Peyer's patch (tissue), 4 donors: Measurements from ENCODE around the gene PRR23E. TPM values are rescaled to one million over a fixed set of nuclear protein-coding genes. Genes with fewer than 3 reads are reported as not detected.

Experiments used
- DNase-seq, 3 donors: peaks; one replicate each; pipeline ENCODE4 v3.0.0-alpha.2; 2017 to 2019
- H3K27ac ChIP-seq, 4 donors: fragments of 200-600 bp; sonication (generic); one replicate each; pipeline ENCODE4 v1.5.1; 2016 to 2019
- H3K27me3 ChIP-seq, 2 donors: fragments of 200-600 bp; sonication (generic); one replicate each; pipeline ENCODE4 v1.5.1; 2019
- H3K36me3 ChIP-seq, 3 donors: fragments of 200-600 bp; sonication (generic); one replicate each; pipeline ENCODE4 v1.5.1; 2016 to 2019
- H3K4me1 ChIP-seq, 4 donors: fragments of 200-600 bp; sonication (generic); one replicate each; pipeline ENCODE4 v1.5.1; 2016 to 2019
- H3K4me3 ChIP-seq, 4 donors: fragments of 200-600 bp; sonication (generic); 1 replicate in 3 of 4; 2 replicates in 1 of 4; pipeline ENCODE4 v1.5.1; 2016 to 2019; ENCODE audit warnings: mild to moderate bottlenecking in 1 of 4
- H3K9me3 ChIP-seq, 4 donors: fragments of 200-600 bp; sonication (generic); one replicate each; pipeline ENCODE4 v1.5.1; 2016 to 2019; ENCODE audit warnings: mild to moderate bottlenecking in 1 of 4
- POLR2A ChIP-seq, 2 donors: fragments of 450-650 bp; IDR thresholded peaks; one replicate each; pipeline ENCODE4 v1.5.1; 2017; ENCODE audit warnings: antibody characterized with exemption in 2 of 2, mild to moderate bottlenecking in 2 of 2, moderate library complexity in 2 of 2
- total RNA-seq, 4 donors: library from RNA; depleted of rRNA; stranded (reverse); fragments of >200 nt; gene quantifications; one replicate each; pipeline ENCODE4 v1.1.0, GENCODE V29; 2016
- TF ChIP-seq, protein P1 (sequence below), 6 experiments: fragments of 450-650 bp in 4 of 6; fragments of 200-600 bp in 2 of 6; sonication (generic) in 1 of 6; IDR thresholded peaks; one replicate each; pipeline ENCODE4 v1.5.1; 2017 to 2019; ENCODE audit warnings: antibody characterized with exemption in 6 of 6, mild to moderate bottlenecking in 3 of 6, moderate library complexity in 1 of 6

Gene PRR23E
- total RNA-seq, 4 donors from 2014 or later: not detected

- TF ChIP-seq POLR2A (IDR thresholded peaks at IDR 0.05): no peak
- TF ChIP-seq, protein P1, sequence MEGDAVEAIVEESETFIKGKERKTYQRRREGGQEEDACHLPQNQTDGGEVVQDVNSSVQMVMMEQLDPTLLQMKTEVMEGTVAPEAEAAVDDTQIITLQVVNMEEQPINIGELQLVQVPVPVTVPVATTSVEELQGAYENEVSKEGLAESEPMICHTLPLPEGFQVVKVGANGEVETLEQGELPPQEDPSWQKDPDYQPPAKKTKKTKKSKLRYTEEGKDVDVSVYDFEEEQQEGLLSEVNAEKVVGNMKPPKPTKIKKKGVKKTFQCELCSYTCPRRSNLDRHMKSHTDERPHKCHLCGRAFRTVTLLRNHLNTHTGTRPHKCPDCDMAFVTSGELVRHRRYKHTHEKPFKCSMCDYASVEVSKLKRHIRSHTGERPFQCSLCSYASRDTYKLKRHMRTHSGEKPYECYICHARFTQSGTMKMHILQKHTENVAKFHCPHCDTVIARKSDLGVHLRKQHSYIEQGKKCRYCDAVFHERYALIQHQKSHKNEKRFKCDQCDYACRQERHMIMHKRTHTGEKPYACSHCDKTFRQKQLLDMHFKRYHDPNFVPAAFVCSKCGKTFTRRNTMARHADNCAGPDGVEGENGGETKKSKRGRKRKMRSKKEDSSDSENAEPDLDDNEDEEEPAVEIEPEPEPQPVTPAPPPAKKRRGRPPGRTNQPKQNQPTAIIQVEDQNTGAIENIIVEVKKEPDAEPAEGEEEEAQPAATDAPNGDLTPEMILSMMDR (IDR thresholded peaks at IDR 0.05): no peak
Measured at GRCh38 chr3:127217596-127218453, 24.9 kb downstream of the PRR23E start.

DNA sequence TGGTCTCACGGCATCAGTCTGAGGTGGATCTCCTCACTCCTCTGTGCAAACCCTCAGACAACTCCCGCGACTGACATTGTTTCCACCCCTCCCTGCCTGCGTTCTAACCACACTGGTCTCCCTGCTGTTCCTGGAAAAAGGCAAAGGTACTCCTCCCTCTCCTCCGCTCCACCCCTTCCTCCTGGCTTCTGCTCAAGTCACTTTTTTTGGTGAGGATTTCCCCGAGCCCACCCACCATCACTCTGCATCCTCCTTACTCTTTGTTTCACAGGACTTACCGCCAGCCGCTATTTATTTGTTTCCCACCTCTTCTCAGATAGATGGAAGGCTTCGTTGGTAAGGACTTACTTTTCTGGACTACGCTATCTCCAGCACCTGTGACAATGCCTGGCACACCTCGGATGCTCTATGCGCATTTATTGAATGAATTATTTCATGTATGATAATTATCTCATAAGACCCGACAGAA, 25.6 kb downstream of the PRR23E start:
- H3K4me3 ChIP-seq: no peak overlapping the region
- TF ChIP-seq, protein P1 (IDR thresholded peaks at IDR 0.05): no peak
- no peak for TF ChIP-seq POLR2A (IDR thresholded peaks at IDR 0.05)
- H3K9me3 ChIP-seq: no peaks in the 10 kb centered on the region
- H3K27ac ChIP-seq: no peak overlapping the region
- H3K27me3 ChIP-seq: no peaks in the 10 kb centered on the region
- no peak for DNase-seq
- no peaks in the 10 kb centered on the region for H3K36me3 ChIP-seq
- no peaks in the 10 kb centered on the region for H3K4me1 ChIP-seq

More at GRCh38 chr3:127217596-127218453, 24.9 kb downstream of the PRR23E start:
- H3K36me3 ChIP-seq: no peaks in the 10 kb centered on the region
- H3K9me3 ChIP-seq: no peaks in the 10 kb centered on the region
- no peak overlapping the region for H3K27ac ChIP-seq
- no peaks in the 10 kb centered on the region for H3K27me3 ChIP-seq
- no peaks in the 10 kb centered on the region for H3K4me1 ChIP-seq
- H3K4me3 ChIP-seq: no peak overlapping the region
- no peak for DNase-seq

DNA sequence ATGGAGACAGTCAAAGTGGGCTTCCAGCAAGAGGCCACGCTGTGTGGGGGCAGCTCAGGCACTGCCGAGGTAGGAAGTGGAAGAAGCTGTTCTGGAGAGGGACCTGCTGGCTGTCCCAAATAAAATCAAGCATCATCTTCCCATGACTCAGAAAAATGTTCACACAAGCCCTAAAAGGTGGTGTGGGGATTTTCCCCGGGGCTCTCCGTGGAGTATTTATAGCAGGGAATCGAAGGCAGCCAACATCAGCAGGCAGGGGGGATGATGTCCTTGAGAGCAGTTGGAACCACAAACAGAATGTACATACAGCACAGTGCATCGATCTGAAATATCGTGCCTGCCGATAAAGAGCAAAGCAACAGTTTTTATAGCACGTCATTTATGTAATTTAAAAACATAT, 27.6 kb downstream of the PRR23E start:
- Histone ChIP-seq H3K4me1 (no peaks in the 10 kb centered on the region), H3K9me3 (no peaks in the 10 kb centered on the region), H3K4me3 (no peak overlapping the region), H3K27ac (no peak overlapping the region), H3K27me3 (no peaks in the 10 kb centered on the region), H3K36me3 (no peaks in the 10 kb centered on the region)
- DNase-seq: no peak
- TF ChIP-seq, protein P1 (IDR thresholded peaks at IDR 0.05): no peak
- no peak for TF ChIP-seq POLR2A (IDR thresholded peaks at IDR 0.05)

GRCh38 chr3:127221037-127221436, 28.1 kb downstream of the PRR23E start:
- no peaks in the 10 kb centered on the region for H3K27me3 ChIP-seq
- TF ChIP-seq, protein P1 (IDR thresholded peaks at IDR 0.05): no peak
- no peak for TF ChIP-seq POLR2A (IDR thresholded peaks at IDR 0.05)
- no peaks in the 10 kb centered on the region for H3K36me3 ChIP-seq
- H3K4me3 ChIP-seq: no peak overlapping the region
- no peak for DNase-seq
- no peaks in the 10 kb centered on the region for H3K4me1 ChIP-seq
- H3K27ac ChIP-seq: no peak overlapping the region
- H3K9me3 ChIP-seq: no peaks in the 10 kb centered on the region

DNA sequence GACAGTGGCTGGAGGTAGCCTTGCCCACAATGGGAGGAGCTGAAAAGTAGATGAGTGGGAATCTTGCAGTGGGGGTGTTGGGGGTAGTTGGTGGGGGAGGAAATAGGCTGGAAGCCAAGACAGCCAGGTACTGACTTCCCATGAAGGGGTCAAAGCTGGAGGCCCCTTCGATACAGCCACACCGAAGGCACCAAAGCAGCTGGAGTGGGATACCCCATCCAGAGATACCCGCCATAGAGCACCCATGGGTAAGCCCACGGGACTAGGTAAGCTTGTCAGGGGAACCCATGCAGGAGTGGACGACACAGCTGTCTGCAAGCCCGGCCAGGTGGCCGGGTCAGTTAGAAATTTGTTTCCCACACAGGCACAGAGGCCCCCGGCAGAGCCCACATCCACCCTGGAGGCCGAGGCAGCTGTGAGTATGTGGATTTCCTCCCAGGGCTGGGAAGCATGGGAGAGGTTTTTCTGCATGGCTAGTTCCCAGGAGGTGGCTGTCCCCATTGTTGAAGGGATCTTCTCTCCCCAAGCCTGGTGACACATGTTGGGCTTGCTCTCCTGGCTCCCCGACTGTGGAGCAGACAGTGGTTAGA, 28.6 kb downstream of the PRR23E start:
- TF ChIP-seq POLR2A (IDR thresholded peaks at IDR 0.05): no peak
- Histone ChIP-seq H3K27me3 (no peaks in the 10 kb centered on the region), H3K36me3 (no peaks in the 10 kb centered on the region), H3K4me1 (no peaks in the 10 kb centered on the region), H3K27ac (no peak overlapping the region), H3K9me3 (no peaks in the 10 kb centered on the region), H3K4me3 (no peak overlapping the region)
- no peak for DNase-seq

DNA sequence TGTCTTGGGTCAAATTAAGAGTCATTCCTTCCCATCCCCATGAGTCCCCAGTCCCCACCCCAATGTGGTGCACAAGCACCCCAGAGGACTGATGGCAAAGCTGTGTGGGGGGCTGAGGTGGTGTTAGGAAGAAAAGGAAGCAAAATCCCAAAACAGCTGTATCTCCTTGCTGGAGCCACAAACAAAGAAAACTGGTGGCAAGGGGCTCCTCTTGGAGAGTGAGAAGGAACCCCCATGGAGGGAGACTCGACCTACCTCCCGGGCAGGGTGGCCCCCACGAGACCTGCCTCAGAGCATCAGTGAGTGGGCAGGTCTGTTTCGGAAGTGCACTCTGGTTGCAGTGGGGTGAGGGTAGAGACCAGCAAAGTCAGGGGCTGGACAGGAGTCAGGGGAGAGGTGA, 29.2 kb downstream of the PRR23E start:
- TF ChIP-seq, protein P1 (IDR thresholded peaks at IDR 0.05): no peak
- TF ChIP-seq POLR2A (IDR thresholded peaks at IDR 0.05): no peak
- Histone ChIP-seq H3K27ac (no peak overlapping the region), H3K9me3 (no peaks in the 10 kb centered on the region), H3K36me3 (no peaks in the 10 kb centered on the region), H3K4me3 (no peak overlapping the region), H3K4me1 (no peaks in the 10 kb centered on the region), H3K27me3 (no peaks in the 10 kb centered on the region)
- no peak for DNase-seq
